ENCODE results near the gene FKBP10.

Gene FKBP10

DNA sequence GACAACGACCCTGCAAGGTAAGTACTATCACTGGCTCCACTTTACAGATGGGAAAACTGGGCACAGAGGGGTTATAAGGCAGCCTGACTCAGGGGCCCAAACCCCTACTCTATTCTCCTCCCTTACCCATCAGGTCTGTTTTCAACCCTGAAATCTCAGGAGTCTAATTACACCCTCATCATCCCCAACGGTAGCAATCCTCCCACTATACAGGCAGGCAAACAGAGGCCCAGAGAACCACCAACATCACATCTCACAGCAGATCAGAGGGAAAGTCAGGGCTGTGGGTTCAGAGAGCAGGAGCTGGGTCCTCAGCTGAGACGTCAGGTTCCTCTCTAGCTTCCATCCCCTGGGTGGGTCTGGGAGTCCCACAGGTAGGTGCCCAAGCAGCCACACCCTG lies 42.8 kb upstream of the FKBP10 start:
- no peak for TF ChIP-seq ARNTL (CRISPR knock-in tag; IDR thresholded peaks at IDR 0.05; ENCODE audit: borderline replicate concordance, low read depth)
- TF ChIP-seq TOX (CRISPR knock-in tag; IDR thresholded peaks at IDR 0.05; ENCODE audit: borderline replicate concordance), result no peak
- TF ChIP-seq TCF4 (CRISPR knock-in tag; IDR thresholded peaks at IDR 0.05; ENCODE audit: borderline replicate concordance), result no peak
- TF ChIP-seq ZC3H10 (CRISPR knock-in tag; IDR thresholded peaks at IDR 0.05), result no peak
- TF ChIP-seq ESRRG (CRISPR knock-in tag; IDR thresholded peaks at IDR 0.05), result no peak
- no peak for TF ChIP-seq ZNF8 (CRISPR knock-in tag; IDR thresholded peaks at IDR 0.05)
- TF ChIP-seq GLIS3 (CRISPR knock-in tag; IDR thresholded peaks at IDR 0.05), result no peak
- TF ChIP-seq ZFP3 (CRISPR knock-in tag; IDR thresholded peaks at IDR 0.05), result no peak
- TF ChIP-seq, protein P1, sequence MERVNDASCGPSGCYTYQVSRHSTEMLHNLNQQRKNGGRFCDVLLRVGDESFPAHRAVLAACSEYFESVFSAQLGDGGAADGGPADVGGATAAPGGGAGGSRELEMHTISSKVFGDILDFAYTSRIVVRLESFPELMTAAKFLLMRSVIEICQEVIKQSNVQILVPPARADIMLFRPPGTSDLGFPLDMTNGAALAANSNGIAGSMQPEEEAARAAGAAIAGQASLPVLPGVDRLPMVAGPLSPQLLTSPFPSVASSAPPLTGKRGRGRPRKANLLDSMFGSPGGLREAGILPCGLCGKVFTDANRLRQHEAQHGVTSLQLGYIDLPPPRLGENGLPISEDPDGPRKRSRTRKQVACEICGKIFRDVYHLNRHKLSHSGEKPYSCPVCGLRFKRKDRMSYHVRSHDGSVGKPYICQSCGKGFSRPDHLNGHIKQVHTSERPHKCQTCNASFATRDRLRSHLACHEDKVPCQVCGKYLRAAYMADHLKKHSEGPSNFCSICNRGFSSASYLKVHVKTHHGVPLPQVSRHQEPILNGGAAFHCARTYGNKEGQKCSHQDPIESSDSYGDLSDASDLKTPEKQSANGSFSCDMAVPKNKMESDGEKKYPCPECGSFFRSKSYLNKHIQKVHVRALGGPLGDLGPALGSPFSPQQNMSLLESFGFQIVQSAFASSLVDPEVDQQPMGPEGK (CRISPR knock-in tag; IDR thresholded peaks at IDR 0.05; ENCODE audit: borderline replicate concordance), result no peak
- TF ChIP-seq ZFP30 (CRISPR knock-in tag; IDR thresholded peaks at IDR 0.05), result no peak
- TF ChIP-seq, protein P2, sequence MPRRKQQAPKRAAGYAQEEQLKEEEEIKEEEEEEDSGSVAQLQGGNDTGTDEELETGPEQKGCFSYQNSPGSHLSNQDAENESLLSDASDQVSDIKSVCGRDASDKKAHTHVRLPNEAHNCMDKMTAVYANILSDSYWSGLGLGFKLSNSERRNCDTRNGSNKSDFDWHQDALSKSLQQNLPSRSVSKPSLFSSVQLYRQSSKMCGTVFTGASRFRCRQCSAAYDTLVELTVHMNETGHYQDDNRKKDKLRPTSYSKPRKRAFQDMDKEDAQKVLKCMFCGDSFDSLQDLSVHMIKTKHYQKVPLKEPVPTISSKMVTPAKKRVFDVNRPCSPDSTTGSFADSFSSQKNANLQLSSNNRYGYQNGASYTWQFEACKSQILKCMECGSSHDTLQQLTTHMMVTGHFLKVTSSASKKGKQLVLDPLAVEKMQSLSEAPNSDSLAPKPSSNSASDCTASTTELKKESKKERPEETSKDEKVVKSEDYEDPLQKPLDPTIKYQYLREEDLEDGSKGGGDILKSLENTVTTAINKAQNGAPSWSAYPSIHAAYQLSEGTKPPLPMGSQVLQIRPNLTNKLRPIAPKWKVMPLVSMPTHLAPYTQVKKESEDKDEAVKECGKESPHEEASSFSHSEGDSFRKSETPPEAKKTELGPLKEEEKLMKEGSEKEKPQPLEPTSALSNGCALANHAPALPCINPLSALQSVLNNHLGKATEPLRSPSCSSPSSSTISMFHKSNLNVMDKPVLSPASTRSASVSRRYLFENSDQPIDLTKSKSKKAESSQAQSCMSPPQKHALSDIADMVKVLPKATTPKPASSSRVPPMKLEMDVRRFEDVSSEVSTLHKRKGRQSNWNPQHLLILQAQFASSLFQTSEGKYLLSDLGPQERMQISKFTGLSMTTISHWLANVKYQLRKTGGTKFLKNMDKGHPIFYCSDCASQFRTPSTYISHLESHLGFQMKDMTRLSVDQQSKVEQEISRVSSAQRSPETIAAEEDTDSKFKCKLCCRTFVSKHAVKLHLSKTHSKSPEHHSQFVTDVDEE (CRISPR knock-in tag; IDR thresholded peaks at IDR 0.05), result no peak
- no peak for TF ChIP-seq CSRNP3 (CRISPR knock-in tag; IDR thresholded peaks at IDR 0.05)
- no peak for TF ChIP-seq ZNF70 (CRISPR knock-in tag; IDR thresholded peaks at IDR 0.05)
- no peak for TF ChIP-seq CSDC2 (CRISPR knock-in tag; IDR thresholded peaks at IDR 0.05)
- no peak for TF ChIP-seq BACH2 (CRISPR knock-in tag; IDR thresholded peaks at IDR 0.05; ENCODE audit: borderline replicate concordance)
- no peak for TF ChIP-seq ISL1 (CRISPR knock-in tag; IDR thresholded peaks at IDR 0.05)
- no peak for TF ChIP-seq ZNF565 (CRISPR knock-in tag; conservative IDR thresholded peaks at IDR 0.05; ENCODE audit: low read depth)
- TF ChIP-seq OSR1 (CRISPR knock-in tag; IDR thresholded peaks at IDR 0.05), result no peak
- ATAC-seq, result no peak

- ATAC-seq, result no peak
- no peak for TF ChIP-seq ARNTL (CRISPR knock-in tag; IDR thresholded peaks at IDR 0.05; ENCODE audit: borderline replicate concordance, low read depth)
- TF ChIP-seq CREB5 (CRISPR knock-in tag; IDR thresholded peaks at IDR 0.05; ENCODE audit: low read depth), result no peak
- no peak for TF ChIP-seq TCF4 (CRISPR knock-in tag; IDR thresholded peaks at IDR 0.05; ENCODE audit: borderline replicate concordance)
- TF ChIP-seq GLIS3 (CRISPR knock-in tag; IDR thresholded peaks at IDR 0.05), result no peak
- TF ChIP-seq ZFP30 (CRISPR knock-in tag; IDR thresholded peaks at IDR 0.05), result no peak
- TF ChIP-seq BACH2 (CRISPR knock-in tag; IDR thresholded peaks at IDR 0.05; ENCODE audit: borderline replicate concordance), result no peak
- TF ChIP-seq CSRNP3 (CRISPR knock-in tag; IDR thresholded peaks at IDR 0.05), result no peak
- TF ChIP-seq ISL1 (CRISPR knock-in tag; IDR thresholded peaks at IDR 0.05), result no peak
- no peak for TF ChIP-seq TOX (CRISPR knock-in tag; IDR thresholded peaks at IDR 0.05; ENCODE audit: borderline replicate concordance)
- TF ChIP-seq PPARA (CRISPR knock-in tag; IDR thresholded peaks at IDR 0.05; ENCODE audit: borderline replicate concordance), result no peak
- TF ChIP-seq, protein P1 (CRISPR knock-in tag; IDR thresholded peaks at IDR 0.05; ENCODE audit: borderline replicate concordance), result no peak
- no peak for TF ChIP-seq RARB (CRISPR knock-in tag; IDR thresholded peaks at IDR 0.05)
- TF ChIP-seq, protein P2 (CRISPR knock-in tag; IDR thresholded peaks at IDR 0.05), result no peak
- TF ChIP-seq ZNF565 (CRISPR knock-in tag; conservative IDR thresholded peaks at IDR 0.05; ENCODE audit: low read depth), result no peak
- no peak for TF ChIP-seq ZFP3 (CRISPR knock-in tag; IDR thresholded peaks at IDR 0.05)
- no peak for TF ChIP-seq ZNF70 (CRISPR knock-in tag; IDR thresholded peaks at IDR 0.05)
These were observed 41.2 kb upstream of the FKBP10 start for GRCh38 chr17:41771389-41772206.
